ENCODE results near the gene PPP2R5C.

Gene PPP2R5C

DNA sequence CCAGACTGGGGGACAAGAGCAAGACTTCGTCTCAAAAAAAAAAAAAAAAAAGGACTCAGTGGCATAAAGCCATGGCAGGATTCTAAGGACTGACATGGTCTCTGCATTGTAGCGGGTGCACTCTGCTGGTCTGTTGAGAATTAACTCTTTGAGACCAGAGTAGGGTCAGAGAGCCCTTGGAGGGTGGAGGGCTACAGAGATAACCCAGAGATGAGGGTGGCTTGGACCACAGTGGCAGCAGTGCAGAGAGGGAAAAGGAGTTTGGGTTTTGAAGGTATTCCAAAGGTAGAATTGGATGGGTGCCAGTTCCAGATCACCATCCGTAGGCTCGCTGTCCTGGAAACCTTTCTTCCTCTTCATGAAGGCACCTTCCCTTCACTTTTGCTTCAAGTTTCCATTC, 188.6 kb downstream of the PPP2R5C start:
- DNase-seq (ENCODE audit: low spot score), result no peak

DNA sequence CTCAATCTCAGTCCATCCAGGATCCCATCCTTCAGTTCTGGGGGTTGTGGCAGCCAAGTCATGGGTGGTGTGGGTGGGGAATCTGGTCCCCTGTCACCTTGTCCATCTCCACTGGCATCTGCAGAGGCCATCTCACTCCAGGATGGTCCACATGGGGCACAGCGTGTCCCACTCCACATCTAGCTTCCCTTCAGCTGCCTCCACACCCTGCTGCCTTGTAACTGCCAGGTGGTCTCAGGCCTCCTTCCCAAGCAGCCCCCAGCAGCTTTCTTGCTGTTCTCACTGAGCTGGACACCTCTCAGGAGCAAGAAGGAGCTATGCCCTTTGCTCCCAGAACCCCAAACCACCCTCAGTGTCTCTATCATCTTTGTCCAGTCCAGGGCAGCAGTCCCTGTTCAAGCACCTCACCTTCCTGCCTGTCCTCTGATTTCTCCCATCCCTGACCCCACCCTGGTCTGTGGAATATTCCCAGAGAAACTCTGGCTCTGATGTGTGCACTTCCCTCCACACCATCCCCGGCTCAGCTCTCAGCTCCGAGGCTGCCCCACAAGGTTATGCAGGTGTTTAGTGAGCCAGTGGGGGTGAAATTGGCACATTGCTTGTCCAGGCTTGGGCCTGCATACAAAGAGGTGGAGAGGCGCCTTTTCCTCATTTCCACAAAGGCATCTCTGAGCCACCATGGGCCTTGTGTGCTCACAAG, 189.2 kb downstream of the PPP2R5C start:
- no peak for DNase-seq (ENCODE audit: low spot score)

DNA sequence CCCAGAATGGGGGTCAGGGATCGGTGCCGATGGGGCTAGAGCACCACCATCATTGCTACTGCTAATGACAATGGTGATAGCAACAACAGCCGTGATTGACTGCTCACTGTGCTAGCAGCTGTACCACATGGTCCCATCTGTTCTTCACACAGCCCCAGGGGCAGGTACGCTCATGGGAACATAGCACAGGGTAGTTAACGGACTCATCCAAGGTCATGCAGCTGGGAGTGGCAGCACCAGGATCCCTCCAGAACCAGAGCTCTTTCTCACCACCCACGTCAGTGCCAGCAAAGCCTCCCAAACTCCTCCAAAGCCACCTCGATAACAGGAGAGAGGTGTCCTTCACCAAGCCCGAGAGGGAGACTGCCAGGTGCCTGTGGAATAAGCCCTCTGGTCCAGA, 191.6 kb downstream of the PPP2R5C start:
- no peak for DNase-seq (ENCODE audit: low spot score)

DNA sequence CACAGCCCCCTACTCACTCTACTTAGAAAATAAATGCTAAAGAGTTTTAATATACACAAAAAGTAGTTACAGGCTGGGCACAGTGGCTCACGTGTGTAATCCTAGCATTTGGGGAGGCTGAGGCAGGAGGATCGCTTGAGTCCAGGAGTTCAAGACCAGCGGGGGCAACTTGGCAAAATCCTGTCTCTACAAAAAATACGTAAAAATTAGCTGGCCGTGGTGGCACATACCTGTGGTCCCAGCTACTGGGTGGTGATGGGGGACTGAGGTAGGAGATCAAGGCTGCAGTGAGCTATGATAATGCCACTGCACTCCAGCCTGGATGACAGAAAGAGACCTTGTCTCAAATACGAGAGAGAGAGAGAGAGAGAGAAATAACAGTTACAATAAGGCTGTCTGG, 193.0 kb downstream of the PPP2R5C start:
- DNase-seq (ENCODE audit: low spot score), result no peak

DNA sequence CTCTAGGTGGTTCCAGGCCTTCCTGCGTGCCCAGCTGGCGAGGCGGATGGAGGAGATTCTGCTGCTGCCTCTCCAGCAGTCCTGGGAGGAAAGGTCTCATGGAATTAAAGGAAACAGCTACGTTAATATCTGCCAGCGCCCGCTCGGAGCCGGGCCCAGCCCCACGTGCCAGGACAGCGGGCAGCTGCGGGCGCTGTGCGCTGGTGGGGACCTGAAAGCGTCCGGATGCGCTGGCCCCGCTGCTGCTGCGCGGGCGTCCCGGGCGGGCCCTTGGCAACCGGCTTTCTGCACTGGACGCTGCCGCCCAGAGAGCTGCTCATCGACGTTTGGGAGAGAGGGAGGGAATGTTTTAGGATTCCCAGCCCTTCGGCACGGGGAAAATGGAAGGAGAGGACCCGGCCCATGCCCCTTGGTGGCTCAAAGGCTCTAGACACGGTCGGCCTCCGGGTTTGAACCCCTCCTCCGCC, 194.2 kb downstream of the PPP2R5C start:
- DNase-seq (ENCODE audit: low spot score), result no peak

DNA sequence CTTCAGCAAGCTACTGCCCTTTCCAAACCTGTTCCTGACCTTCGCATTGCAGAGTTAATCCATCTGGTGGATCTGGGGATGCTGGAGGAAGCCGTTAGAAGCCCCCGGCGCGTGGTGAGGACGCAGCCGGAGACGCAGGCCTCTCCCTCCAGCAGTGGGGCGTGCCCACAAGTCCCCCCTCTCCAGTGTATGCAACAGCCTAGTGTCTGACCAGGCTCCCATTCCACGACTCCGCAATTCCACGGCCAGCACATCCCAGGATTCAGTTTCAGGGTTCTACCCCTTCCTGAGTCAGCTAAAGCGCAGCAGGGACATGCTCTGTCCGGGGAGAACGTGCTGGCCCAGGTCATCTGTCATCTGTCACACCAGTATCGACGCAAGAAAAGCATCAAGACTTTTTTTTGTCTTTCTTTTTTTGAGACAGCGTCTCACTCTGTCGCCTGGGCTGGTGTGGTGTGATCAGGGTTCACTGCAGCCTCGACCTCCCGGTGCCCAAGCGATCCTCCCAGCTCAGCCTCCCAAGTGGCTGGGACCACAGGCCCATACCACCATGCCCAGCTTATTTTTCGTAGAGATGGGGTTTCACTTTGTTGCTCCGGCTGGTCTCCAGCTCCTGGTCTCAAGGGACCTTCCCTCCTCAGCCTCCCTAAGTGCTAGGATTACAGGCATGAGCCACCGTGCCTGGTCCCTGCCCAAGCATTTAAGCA, 194.8 kb downstream of the PPP2R5C start:
- DNase-seq (ENCODE audit: low spot score), result no peak

DNA sequence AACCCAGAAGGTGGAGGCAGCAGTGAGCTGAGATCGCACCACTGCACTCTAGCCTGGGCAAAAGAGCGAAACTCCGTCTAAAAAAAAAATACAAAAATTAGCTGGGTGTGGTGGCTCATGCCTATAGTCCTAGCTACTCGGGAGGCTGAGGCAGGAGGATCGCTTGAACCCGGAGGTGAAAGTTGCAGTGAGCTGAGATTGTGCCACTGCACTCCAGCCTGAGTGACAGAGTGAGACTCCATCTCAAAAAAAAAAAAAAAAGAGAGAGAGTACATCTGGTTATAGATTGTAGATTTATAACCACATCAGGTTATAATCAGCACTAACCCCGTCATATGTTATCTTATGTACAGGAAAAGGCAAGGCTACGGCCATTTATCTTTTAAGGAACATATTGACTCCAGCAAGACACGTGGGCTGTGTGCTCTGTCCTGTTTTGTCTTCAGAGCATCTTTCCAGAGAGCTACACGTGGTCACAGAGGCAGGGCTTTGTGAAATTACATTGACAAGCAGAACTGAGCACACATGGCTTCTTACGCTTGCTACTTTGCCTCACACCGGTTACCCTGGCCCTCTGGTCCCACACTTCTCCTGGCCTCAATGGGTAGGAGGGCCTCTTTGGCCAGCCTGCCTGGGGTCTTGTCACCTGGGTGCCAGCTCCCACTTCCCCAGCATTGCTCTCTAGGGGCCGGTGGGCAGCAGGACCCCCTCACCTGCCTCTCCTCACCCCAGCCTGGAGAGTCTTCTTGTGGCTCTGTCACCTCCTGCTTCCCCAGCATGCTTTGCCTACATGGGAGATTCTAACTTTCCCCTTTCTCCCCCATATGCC, 196.1 kb downstream of the PPP2R5C start:
- no peak for DNase-seq (ENCODE audit: low spot score)

DNA sequence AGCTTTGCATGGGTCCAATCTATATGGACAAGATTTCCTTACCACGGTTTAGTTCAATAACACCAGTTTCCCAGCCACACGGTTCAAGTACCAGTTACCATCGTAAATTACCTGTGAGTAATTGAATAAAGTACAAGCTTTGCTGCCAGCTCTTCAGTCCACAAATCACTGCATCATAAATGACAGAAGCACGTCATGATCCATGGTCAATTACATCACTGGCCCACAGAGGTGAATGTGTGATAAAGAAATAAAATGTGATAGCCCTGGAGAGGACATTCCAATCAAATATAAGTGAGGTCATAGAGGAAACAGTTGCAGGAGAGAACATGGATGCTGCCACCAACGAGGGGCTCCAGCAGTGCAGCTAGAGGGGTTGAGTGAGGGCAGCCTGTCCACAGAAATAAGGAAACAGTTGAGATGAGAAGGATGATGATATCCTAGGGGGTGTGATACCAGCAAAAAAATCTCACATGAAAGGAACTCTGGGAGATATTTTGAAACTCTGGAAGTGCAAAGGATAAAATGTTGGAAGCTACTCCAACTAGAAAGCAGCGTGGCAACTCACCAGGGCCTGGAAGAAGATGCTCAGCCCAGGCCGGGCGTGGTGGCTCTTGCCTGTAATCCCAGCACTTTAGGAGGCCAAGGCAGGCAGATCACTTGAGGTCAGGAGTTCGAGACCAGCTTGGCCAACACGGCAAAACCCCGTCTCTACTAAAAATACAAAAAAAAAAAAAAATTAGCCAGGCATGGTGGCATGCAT, 197.1 kb downstream of the PPP2R5C start:
- no peak for DNase-seq (ENCODE audit: low spot score)

DNA sequence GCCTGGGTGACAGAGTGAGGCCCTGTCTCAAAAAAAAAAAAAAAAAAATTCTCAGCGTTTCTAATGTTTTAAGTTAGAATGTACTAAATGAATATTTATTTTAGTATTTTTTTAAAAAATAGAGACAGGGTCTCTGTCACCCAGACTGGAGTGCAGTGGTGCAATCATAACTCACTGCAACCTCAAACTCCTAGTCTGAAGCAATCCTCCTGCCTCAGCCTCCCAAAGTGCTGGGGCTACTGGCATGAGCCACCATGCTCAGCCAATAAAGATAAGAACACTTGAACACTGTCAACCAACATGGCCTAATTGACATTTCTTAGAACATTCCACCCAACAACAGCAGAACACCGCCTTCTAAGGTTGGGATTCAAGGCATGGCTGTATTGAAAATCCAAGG, 197.8 kb downstream of the PPP2R5C start:
- DNase-seq (ENCODE audit: low spot score), result no peak

DNA sequence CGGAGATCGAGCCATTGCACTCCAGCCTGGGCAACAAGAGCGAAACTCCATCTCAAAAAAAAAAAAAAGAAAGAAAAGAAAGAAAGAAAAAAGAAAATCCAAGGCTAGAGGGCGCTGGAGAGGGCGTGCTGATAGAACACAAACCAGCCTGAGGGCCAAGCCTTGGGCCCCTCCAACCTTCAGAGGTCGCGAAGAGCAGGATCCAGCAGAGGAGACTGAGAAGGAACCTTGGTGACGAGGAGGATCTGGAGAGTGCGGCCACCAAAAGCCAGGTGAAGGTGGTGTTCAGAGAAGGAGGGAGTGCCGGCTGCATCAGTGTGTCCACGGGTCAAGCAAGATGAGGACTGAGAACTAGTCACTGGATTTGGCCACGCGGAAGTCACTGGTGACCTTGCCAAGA, 198.7 kb downstream of the PPP2R5C start:
- no peak for DNase-seq (ENCODE audit: low spot score)

DNA sequence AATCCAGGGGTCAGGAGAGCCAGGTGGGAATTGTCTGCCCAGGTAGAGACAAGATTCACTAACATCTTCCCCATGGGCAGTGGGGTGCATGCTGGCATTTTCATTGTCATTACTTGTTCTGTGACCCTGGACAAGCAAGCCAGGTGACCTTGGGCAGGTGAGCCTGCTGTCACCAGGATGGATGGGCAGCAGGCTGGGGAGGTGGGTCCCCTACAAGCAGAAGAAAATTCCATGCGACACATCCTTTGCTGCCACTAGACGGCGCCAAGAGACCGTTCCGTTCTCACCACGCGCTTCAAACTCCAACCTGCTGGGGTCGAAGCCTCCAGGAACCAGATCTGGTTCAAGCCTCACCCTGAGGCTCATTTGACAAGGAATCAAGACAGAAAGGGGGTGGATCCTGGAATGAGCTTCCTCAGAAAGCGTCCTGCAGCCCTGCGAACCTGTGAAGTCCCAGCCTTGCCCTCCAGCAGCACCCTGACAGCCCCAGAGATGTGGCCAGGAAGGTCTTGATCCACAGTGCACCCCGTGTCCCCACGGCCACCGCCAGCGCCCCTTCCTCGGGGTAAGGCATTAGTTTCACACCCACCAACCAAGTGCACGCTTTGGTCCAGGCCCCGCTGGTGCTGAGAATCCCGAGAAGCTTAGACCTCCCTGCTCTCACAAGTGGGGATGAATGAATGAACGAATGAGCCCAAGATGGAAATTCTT, 199.7 kb downstream of the PPP2R5C start:
- peak; percentile 81 for DNase-seq (ENCODE audit: low spot score)

DNA sequence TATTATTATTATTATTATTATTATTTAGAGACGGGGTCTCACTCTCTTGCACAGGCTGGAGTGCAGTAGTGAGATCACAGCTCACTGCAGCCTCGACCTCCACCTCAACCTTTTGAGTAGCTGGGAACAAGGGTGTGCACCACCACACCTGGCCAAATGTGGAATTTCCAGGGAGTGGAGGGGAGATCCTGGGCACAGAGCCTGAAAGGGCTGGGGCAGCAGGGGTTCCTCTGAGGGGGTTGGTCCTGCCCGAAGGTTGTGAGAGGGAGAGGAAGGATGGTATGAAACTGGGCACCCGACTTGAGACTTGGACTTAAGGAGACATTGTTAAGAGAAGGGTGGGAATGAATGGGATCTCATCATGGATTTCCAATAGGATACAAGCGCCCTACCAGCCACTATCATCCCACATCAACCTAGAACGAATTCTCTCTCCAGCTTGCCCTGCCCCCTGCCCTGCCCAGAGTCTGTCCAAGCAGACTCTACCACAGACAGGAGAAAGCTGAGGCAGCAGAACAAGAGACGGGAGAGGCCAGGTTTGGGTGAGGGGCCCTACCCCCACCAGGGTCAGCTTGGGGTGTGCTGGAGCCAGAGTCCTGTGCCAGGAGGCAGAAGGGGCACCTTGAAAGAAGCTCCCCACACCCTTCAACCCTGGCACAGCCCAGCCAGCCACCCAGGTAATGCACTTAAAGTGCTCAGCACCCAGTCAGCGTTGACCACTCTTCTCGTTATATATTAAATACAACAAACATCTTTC, 200.4 kb downstream of the PPP2R5C start:
- no peak for DNase-seq (ENCODE audit: low spot score)

DNA sequence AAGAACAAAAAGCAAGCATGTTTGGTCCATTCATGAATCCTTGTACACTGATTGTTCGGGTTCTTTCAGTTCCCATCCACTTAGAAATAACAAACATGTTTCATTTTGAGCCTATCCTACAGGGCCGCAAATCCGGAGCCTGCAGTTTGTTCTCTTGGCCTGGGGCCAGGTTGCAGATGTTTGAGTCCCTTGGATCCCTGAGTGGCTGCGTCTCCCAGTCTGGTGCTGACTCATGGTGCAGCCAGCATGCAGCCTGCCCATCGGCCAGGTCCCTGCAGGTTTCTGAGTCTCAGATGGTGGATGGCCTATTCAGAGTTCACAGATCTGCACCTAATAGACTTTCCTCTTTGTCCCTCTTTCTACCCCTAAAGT, 201.0 kb downstream of the PPP2R5C start:
- peak; percentile 77 for DNase-seq (ENCODE audit: low spot score)

DNA sequence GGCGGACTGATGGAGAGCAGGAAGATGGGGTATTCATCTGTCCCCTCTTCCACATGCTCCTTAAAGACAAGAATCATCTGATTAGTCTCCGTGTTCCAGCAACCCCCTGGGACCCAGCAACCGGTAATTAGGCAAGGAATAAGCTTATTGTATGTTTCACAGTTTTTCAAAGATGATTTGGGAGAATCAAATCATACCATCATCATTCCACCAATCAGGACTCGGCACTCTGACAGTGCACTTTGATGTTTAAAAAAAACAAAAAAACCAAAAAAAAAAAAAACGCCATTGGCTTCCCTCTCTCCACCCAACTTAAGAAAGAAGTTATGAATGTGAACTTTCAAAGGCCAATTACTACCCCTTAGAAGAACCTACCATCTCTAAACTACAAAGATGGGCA, 201.5 kb downstream of the PPP2R5C start:
- DNase-seq (ENCODE audit: low spot score), result no peak

DNA sequence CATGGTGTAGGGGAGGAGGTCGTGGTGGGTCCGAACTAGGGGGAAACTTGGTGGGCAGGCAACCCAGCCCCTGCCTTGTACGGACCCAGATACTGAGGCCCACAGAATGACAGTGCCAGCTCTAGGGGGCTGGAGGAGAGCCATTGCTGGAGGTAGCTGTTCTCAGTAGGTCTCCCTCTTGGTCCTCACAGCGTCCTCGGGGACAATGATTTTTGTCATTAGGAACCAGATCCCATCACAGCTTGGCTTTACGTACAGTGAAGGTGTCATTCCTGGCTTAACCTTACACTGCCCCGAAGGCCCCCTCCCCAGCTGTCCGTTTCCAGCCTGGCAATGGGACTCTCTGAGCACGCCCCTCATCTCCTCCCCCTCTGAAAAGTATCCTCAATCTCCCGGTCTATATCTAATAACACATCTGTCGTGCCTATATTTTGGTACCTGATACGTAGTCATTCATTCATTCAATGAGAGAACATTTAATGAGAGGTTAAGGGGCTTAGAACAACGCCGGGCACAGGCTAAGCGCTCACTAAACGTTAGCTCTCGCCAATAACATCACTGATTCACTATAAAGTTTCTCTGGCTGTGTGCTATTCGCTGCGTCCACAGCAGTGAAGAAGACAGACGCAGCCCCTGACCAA, 202.3 kb downstream of the PPP2R5C start:
- no peak for DNase-seq (ENCODE audit: low spot score)

DNA sequence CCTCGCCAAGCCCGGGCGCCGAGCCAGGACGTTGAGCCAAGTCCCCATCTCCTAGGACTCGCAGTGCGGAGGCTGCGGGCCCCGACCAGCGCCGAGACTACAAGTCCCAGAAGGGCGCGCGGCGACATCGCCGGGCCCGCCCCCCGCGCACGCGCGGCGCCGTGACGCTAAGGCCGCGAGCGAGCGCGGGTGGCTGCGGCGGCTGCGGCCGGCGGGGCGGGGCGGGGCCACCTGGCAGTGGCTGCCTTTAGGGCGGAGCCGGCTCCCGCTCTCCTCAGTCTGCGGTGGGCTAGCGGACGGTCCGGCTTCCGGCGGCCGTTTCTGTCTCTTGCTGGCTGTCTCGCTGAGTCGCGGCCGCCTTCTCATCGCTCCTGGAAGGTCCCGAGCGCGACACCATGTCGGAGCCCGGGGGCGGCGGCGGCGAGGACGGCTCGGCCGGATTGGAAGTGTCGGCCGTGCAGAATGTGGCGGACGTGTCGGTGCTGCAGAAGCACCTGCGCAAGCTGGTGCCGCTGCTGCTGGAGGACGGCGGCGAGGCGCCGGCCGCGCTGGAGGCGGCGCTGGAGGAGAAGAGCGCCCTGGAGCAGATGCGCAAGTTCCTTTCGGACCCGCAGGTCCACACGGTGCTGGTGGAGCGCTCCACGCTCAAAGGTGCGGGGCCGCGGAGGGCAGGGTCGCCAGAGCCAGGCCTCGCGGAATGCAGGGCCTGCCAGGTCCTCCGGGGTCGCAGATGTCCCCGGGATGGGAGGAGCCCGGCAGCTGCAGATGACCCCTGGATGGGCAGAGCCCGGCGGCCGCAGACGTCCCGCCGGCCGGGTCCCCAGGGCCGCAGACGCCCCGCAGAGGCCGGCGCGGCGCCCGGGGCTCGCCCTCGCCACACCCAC, 203.0 kb downstream of the PPP2R5C start, which contains the start of gene DYNC1H1:
TSS of gene DYNC1H1 (plus strand) at position 277 of the 884 bp plus-strand sequence. CDS start at position 396, 119 bp downstream.
- peak; percentile 96 for DNase-seq (ENCODE audit: low spot score)

DNA sequence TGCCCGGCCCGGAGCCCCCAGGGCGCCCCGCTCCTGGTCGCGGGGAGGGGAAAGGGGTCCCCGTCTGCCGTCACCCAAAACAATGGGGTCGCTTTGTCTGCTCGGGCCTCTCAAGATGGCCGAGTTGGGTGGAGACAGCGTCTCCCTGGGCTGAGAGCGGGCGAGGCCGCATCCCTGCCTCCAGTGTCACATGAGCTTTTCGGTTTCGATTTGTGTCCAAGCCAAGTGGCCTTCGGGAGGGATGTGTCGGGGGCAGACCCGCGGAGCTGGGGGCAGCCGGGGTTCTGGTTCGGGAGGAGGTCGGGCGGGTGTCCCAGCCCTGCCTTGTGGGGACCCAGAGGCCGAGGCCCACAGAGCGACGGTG, 203.7 kb downstream of the PPP2R5C start:
- DNase-seq (ENCODE audit: low spot score), result peak; percentile 65

DNA sequence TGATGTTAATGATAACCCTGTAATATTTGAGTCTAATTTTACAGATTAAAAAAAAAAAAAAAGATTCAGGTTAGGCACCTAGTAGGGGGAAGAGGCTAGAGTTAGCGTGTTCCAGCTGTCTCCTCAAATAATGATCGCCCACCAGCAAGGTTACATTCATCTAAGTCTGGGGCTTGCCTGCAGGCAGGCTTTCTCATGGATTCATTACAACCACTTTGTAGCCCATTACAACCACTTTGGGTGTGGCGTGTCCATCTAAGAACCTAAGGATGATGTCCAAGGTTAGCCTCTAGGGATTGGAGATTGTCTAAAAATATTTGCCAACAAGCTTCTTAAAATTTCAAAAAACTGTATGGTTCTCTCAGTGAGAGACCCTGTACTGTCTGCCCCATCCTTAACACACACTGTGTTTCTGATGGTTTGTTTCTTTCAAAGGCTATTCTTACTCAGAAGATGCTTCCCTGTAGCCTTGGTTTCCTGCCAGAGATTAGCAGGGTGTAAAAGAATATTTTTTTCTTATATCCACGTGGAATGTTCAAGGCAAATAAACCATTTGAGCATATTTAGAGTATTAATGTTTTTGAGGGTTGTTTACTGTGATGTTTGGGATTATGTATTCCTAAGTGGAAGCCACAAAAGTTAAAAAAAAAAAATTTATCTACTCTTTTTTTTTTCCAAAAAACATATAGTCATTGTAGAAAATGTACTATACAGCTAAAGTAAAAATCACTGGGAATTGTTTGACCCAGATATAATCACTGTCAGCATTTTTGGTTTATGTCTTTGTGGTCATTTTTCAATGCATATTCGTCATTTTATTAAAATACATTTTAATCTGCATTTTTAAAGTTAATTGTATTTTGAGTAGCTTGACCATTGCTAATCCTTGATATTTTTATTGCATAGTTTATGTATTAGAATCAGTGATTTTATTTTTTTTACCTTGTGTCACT, 204.5 kb downstream of the PPP2R5C start:
- DNase-seq (ENCODE audit: low spot score), result no peak
